GM12874 (cell line): ENCODE measurements around the gene NDUFS8.

Source experiments
- TF ChIP-seq, protein P1 (sequence below): IDR thresholded peaks from 2 replicates; pipeline ENCODE4 v1.5.1; 2011; ENCODE audit warnings: low read depth, mild to moderate bottlenecking, control low read depth, low read length, moderate library complexity; ENCODE audit not compliant: insufficient read depth

The NDUFS8 gene

DNA sequence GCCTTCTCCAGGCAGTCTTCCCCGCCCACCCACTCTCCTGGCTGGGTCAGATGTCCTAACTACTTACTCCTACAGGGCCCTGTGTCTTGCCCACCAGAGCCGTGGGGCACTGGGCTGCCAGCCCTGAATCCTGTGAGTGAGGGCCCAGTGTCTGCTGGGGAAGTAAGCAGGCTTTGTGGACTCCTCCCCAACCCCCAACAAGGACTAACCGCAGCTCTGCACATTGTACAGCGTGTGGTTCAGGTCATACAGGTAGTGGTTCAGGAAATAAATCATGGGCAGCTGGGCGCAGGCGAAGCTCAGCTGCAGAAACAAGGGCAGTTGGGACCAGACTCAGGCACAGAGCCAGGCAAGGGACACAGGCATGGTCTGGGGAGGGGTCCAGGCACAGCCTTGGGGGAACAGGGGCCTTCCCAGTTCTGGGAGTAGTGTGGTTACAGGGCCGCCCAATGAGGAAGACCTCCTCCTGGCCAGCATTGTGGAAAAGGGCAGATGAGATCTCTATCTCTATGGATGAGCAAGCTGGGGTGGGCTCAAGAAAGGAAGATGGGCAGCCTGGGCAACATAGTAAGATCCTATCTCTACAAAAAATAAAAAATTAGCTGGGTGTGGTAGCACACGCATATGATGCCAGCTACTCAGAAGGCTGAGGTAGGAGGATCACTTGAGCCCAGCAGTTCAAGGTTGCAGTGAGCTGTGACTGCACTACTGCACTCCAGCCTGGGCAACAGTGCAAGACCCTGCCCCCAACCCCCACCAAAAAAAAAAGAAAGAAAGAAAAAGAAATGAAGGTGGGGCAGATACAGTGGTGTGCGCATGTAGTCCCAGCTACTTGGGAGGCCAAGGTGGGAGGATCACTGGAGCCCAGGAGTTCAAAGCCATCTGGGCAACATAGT lies 32.1 kb upstream of the NDUFS8 start:
- TF ChIP-seq, protein P1, sequence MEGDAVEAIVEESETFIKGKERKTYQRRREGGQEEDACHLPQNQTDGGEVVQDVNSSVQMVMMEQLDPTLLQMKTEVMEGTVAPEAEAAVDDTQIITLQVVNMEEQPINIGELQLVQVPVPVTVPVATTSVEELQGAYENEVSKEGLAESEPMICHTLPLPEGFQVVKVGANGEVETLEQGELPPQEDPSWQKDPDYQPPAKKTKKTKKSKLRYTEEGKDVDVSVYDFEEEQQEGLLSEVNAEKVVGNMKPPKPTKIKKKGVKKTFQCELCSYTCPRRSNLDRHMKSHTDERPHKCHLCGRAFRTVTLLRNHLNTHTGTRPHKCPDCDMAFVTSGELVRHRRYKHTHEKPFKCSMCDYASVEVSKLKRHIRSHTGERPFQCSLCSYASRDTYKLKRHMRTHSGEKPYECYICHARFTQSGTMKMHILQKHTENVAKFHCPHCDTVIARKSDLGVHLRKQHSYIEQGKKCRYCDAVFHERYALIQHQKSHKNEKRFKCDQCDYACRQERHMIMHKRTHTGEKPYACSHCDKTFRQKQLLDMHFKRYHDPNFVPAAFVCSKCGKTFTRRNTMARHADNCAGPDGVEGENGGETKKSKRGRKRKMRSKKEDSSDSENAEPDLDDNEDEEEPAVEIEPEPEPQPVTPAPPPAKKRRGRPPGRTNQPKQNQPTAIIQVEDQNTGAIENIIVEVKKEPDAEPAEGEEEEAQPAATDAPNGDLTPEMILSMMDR: no peak

DNA sequence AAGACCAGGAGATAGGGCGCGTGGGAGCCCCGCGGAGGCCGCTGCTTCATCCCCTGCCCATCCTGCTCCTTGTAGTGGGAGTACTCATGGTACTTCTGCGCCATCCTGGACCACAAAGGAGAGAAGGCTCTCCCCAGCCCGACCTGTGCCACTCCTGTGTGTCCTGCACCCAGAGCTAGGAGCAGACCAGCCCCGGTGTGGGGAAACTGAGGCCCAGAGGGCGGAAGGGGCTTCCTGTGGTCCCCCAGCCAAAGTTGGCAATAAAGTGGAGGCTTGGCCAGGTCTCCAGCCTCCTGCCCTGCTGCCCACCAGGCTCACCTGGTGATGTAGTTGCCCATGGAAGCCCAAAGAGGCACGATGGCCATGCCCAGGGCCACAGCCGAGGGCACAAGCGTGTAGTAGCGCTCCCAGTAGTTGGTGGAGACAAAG lies 31.3 kb upstream of the NDUFS8 start:
- TF ChIP-seq, protein P1: no peak

DNA sequence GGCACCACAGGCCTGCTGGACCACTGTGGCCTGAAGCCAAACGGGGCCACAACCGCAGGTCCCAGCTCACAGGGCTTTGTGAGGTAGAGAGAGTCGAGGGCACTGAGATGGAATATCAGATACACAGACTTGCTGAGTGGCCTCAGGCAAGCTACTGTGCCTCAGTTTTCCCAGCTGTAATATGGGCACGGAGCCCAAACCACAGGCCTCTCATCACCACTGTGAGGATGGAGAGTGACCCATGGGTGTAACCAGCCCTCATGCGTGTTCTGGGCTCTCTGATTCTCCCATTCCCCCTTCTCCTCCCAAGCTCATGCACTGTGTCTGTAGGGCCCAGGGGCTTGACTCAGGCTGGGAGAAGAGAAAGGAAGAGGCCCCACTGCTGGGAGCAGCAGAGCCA lies 30.8 kb upstream of the NDUFS8 start:
- TF ChIP-seq, protein P1: no peak

DNA sequence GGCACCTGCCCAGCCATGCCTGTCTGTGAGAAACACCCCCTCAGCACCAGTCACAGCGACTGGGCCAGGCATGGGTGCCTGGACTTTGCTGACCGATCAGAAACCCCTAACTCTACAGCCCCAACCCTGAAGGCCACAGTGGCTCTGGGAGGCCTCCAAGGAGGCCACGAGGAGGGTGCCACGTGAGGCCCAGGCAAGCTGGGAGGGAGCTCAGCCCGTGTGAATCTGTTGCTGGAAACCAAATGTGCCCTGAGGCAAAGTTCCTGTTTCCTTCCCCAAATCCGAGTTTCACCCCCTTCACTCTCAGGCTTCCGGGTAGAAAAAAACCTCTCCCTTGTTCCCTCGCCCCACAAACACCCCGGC lies 27.9 kb upstream of the NDUFS8 start:
- TF ChIP-seq, protein P1: no peak

DNA sequence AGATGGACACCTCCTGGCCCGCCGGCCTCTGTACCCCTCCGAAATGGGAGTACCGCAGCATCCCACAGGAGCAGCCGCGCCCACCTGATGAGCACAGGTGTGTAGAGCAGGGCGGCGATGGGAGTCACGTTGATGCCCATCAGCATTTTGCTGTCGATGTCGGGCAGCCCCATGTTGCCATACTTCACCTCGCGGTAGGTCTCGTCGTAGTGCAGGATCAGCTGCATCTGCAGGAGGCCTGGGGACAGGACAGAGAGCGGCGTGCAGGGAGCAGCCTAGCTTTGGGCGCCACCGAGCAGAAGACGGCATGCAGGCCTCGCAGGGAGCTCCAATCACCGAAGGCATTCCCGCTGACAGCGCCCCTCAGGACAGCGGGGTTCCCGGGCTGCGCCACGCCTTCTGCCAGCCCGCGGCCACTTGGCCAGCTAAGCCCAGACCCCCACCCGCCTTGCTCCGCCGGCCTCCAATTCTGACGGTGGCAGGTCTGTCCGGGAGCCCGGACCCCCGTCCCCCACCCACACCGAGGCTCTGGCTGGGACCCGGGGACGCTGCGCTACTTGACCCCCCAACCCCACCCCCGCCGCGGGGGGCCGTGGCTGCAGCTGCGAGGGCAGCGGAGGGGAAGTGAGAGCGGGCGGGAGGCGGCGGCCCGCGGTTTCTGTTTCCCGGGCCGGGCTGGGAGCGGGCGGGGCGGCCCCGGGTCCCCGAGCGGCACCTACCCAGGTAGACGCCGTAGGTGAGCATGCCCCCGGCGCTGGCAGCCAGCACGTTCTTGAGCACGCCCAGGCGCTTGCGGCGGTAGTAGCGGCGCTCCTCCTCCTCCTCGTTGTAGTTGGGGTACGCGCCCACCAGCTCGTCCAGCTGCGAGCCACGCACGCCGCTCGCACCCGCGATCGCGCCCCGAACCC lies 27.3 kb upstream of the NDUFS8 start:
- TF ChIP-seq, protein P1: no peak

DNA sequence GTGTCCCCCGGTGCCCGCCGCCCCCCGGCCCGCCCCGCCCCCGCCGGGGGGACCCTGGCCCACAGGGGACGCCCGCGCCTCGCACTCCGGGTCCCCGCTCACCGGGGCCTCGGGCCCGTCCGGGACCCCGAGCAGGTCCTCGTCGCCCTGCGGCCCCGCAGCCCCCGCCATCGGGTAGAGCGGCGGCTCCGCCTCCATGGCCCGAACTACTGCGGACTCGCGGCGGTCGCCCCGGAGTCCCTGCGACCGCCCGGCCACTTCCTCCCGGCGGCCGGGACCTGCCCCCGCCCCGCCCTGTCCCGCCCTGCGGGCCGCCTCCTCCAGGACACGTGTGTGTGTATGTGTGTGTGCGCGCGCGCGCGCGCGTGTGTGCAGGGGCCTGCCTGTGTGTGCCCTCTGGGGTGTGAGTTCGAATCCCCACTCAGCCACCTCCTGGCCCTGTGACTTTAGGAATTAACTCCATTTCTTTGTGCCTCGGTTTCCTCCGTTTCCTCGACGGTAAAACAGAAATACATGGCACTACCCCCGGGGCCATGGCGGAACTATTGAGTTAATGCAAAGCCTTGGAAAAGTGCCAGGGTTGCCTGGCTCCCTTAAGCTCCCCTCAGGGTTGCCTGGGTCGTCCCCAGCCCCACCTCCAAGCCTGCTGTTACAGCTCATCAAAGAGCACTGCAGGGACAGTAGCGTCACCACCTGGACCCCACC lies 26.5 kb upstream of the NDUFS8 start, which contains the start of gene UNC93B1:
UNC93B1 (minus strand) TSS at position 252 of the 705 bp plus-strand sequence; CDS start at position 198, 54 bp downstream.
- TF ChIP-seq, protein P1: no peak
